ENCODE results near the gene TEX44.
"Not testable (repeated sequence)": the region's sequence is repeated elsewhere in the genome, so short reads cannot be mapped to it uniquely, and the experiment has no call there.

TEX44 gene

GRCh38 chr2:231571661-231572191, 20.9 kb upstream of the TEX44 start:
- DNase-seq: no peak

GRCh38 chr2:231573096-231573495, 19.6 kb upstream of the TEX44 start:
- DNase-seq: no peak

GRCh38 chr2:231573698-231574421, 18.8 kb upstream of the TEX44 start:
- DNase-seq: no peak

GRCh38 chr2:231575612-231576256, 16.9 kb upstream of the TEX44 start:
- DNase-seq: no peak

- DNase-seq: no peak
Measured at GRCh38 chr2:231576465-231576864, 16.2 kb upstream of the TEX44 start.

- DNase-seq: not testable (repeated sequence)
Measured at GRCh38 chr2:231578655-231579054, 14.0 kb upstream of the TEX44 start.

GRCh38 chr2:231579560-231579959, 13.1 kb upstream of the TEX44 start:
- no peak for DNase-seq

- no peak for DNase-seq
Measured at GRCh38 chr2:231581328-231581727, 11.3 kb upstream of the TEX44 start.

- DNase-seq: no peak
Measured at GRCh38 chr2:231583982-231584381, 8.7 kb upstream of the TEX44 start.

GRCh38 chr2:231587744-231588143, 4.9 kb upstream of the TEX44 start:
- not testable (repeated sequence) for DNase-seq

- DNase-seq: no peak
Measured at GRCh38 chr2:231589656-231590055, 3.0 kb upstream of the TEX44 start.

GRCh38 chr2:231590614-231591013, 2.0 kb upstream of the TEX44 start:
- DNase-seq: no peak

GRCh38 chr2:231593666-231594065, 1.0 kb downstream of the TEX44 start:
- DNase-seq: no peak

GRCh38 chr2:231597014-231597611, 4.4 kb downstream of the TEX44 start:
- DNase-seq: peak; percentile 84

- DNase-seq: no peak
Measured at GRCh38 chr2:231597627-231598026, 5.0 kb downstream of the TEX44 start.

GRCh38 chr2:231600619-231601355, 8.1 kb downstream of the TEX44 start:
- DNase-seq: no peak

- peak; percentile 73 for DNase-seq
Measured at GRCh38 chr2:231601356-231602229, 8.9 kb downstream of the TEX44 start.

GRCh38 chr2:231602859-231603467, 10.3 kb downstream of the TEX44 start:
- no peak for DNase-seq

- DNase-seq: no peak
Measured at GRCh38 chr2:231604101-231604684, 11.5 kb downstream of the TEX44 start.

- DNase-seq: peak; percentile 99
Measured at GRCh38 chr2:231604685-231605606, 12.3 kb downstream of the TEX44 start.

Measured in left hindlimb (tissue), 1 donor.